Muscle layer of colon (tissue), 2 donors: ENCODE data around the gene MAP2K4.

Experiments
- H3K27ac ChIP-seq: one replicate; pipeline ENCODE4 v1.7.0; 2013; ENCODE audit warnings: low read depth, mild to moderate bottlenecking, low read length, moderate library complexity
- H3K27me3 ChIP-seq, 2 donors: one replicate each; pipeline ENCODE4 v1.7.0; 2013; ENCODE audit warnings: low read length in 2 of 2, mild to moderate bottlenecking in 2 of 2; ENCODE audit not compliant: insufficient read depth in 2 of 2, control insufficient read depth in 1 of 2
- H3K36me3 ChIP-seq: one replicate; pipeline ENCODE4 v1.7.0; 2013; ENCODE audit warnings: mild to moderate bottlenecking, low read length; ENCODE audit not compliant: insufficient read depth
- H3K4me1 ChIP-seq: one replicate; pipeline ENCODE4 v1.7.0; 2013; ENCODE audit warnings: mild to moderate bottlenecking, low read length; ENCODE audit not compliant: insufficient read depth
- H3K4me3 ChIP-seq, 2 donors: one replicate each; pipeline ENCODE4 v1.7.0; 2013; ENCODE audit warnings: low read length in 2 of 2, low read depth in 1 of 2, mild to moderate bottlenecking in 1 of 2, moderate library complexity in 1 of 2
- H3K9ac ChIP-seq: one replicate; pipeline ENCODE4 v1.7.0; 2013; ENCODE audit warnings: low read length
- H3K9me3 ChIP-seq: one replicate; pipeline ENCODE4 v1.7.0; 2013; ENCODE audit warnings: mild to moderate bottlenecking, low read length
- donor health status: abdominal sarcoma.
- donor health status: Adenocarcinoma of cecum.

The MAP2K4 gene

GRCh38 chr17:12064395-12064794 lies 43.7 kb downstream of the MAP2K4 start:
- H3K36me3 ChIP-seq = no peaks in the 10 kb centered on the region
- no peak overlapping the region for H3K27ac ChIP-seq
- no peak overlapping the region for H3K4me3 ChIP-seq
- no peaks in the 10 kb centered on the region for H3K9me3 ChIP-seq
- no peak overlapping the region for H3K9ac ChIP-seq
- H3K27me3 ChIP-seq = no peaks in the 10 kb centered on the region
- peaks cover 4% of the 10 kb centered on the region for H3K4me1 ChIP-seq

- Histone ChIP-seq H3K4me3 (no peak overlapping the region), H3K36me3 (no peaks in the 10 kb centered on the region), H3K27ac (no peak overlapping the region), H3K9ac (no peak overlapping the region), H3K9me3 (no peaks in the 10 kb centered on the region), H3K4me1 (peaks cover 4% of the 10 kb centered on the region), H3K27me3 (no peaks in the 10 kb centered on the region)
Measured at GRCh38 chr17:12067485-12067884, 46.8 kb downstream of the MAP2K4 start.

GRCh38 chr17:12068946-12069345 lies 48.3 kb downstream of the MAP2K4 start:
- no peak overlapping the region for H3K27ac ChIP-seq
- H3K4me1 ChIP-seq = peaks cover 4% of the 10 kb centered on the region
- no peak overlapping the region for H3K4me3 ChIP-seq
- H3K36me3 ChIP-seq = no peaks in the 10 kb centered on the region
- no peaks in the 10 kb centered on the region for H3K9me3 ChIP-seq
- H3K27me3 ChIP-seq = no peaks in the 10 kb centered on the region
- H3K9ac ChIP-seq = no peak overlapping the region

DNA sequence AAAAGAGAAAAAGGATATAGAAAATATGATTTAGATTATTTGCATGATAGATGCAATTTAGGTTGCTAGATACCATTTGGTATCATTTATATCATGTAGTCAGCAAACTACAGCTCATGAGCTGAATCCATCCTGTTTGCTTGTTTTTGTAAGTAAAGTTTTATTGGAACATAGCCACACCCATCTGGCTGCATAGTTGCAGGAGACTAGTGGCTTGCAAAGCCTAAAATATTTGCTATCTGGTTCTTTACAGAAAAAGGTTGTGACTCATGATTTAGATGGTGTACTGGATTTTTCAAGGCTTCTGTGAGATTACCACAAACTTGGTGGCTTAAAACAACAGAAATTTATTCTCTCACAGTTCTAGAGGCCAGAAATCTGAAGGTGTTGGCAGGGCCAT lies 49.9 kb downstream of the MAP2K4 start:
- Histone ChIP-seq H3K9ac (no peak overlapping the region), H3K27ac (no peak overlapping the region), H3K9me3 (no peaks in the 10 kb centered on the region), H3K36me3 (no peaks in the 10 kb centered on the region), H3K27me3 (no peaks in the 10 kb centered on the region), H3K4me3 (no peak overlapping the region), H3K4me1 (peaks cover 4% of the 10 kb centered on the region)

GRCh38 chr17:12074346-12074745 lies 53.7 kb downstream of the MAP2K4 start:
- H3K4me3 ChIP-seq = no peak overlapping the region
- no peaks in the 10 kb centered on the region for H3K27me3 ChIP-seq
- H3K36me3 ChIP-seq = peaks cover 4% of the 10 kb centered on the region
- H3K9ac ChIP-seq = no peak overlapping the region
- no peak overlapping the region for H3K27ac ChIP-seq
- no peaks in the 10 kb centered on the region for H3K9me3 ChIP-seq
- no peaks in the 10 kb centered on the region for H3K4me1 ChIP-seq

DNA sequence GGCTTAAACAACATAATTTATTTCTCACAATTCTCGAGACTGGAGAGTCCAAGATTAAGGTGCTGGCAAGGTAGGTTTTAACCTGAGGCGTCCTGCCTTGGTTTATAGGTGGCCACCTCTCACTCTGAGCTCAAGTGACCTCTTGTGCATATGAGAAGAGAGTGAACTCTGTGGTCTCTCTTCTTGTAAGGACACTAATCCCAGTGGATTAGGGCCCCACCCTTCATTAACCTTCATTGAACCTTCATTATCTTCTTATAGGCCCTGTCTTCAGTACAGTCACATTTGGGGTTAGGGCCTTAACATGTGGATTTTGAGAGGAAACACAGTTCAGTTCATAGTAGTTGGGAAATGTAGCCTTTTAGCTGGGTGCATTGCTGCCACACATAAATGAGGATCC lies 57.1 kb downstream of the MAP2K4 start:
- H3K36me3 ChIP-seq = peaks cover 4% of the 10 kb centered on the region
- H3K27me3 ChIP-seq = no peaks in the 10 kb centered on the region
- no peaks in the 10 kb centered on the region for H3K9me3 ChIP-seq
- H3K27ac ChIP-seq = no peak overlapping the region
- no peak overlapping the region for H3K4me3 ChIP-seq
- no peaks in the 10 kb centered on the region for H3K4me1 ChIP-seq
- H3K9ac ChIP-seq = no peak overlapping the region

GRCh38 chr17:12078791-12079190 lies 58.1 kb downstream of the MAP2K4 start:
- Histone ChIP-seq H3K27ac (no peak overlapping the region), H3K36me3 (peaks cover 4% of the 10 kb centered on the region), H3K4me3 (no peak overlapping the region), H3K9me3 (no peaks in the 10 kb centered on the region), H3K4me1 (no peaks in the 10 kb centered on the region), H3K27me3 (no peaks in the 10 kb centered on the region), H3K9ac (no peak overlapping the region)

- no peak overlapping the region for H3K27ac ChIP-seq
- H3K9me3 ChIP-seq = no peaks in the 10 kb centered on the region
- H3K36me3 ChIP-seq = peaks cover 4% of the 10 kb centered on the region
- H3K9ac ChIP-seq = no peak overlapping the region
- no peak overlapping the region for H3K4me3 ChIP-seq
- no peaks in the 10 kb centered on the region for H3K27me3 ChIP-seq
- no peaks in the 10 kb centered on the region for H3K4me1 ChIP-seq
Measured at GRCh38 chr17:12081720-12082119, 61.0 kb downstream of the MAP2K4 start.

- Histone ChIP-seq H3K9ac (no peak overlapping the region), H3K27ac (no peak overlapping the region), H3K36me3 (no peaks in the 10 kb centered on the region), H3K27me3 (no peaks in the 10 kb centered on the region), H3K4me3 (no peak overlapping the region), H3K9me3 (no peaks in the 10 kb centered on the region), H3K4me1 (no peaks in the 10 kb centered on the region)
Measured at GRCh38 chr17:12085076-12085949, 64.6 kb downstream of the MAP2K4 start.

GRCh38 chr17:12088035-12088434 lies 67.4 kb downstream of the MAP2K4 start:
- no peak overlapping the region for H3K4me3 ChIP-seq
- no peaks in the 10 kb centered on the region for H3K9me3 ChIP-seq
- H3K4me1 ChIP-seq = no peaks in the 10 kb centered on the region
- H3K36me3 ChIP-seq = no peaks in the 10 kb centered on the region
- H3K27ac ChIP-seq = no peak overlapping the region
- H3K27me3 ChIP-seq = no peaks in the 10 kb centered on the region
- H3K9ac ChIP-seq = no peak overlapping the region

DNA sequence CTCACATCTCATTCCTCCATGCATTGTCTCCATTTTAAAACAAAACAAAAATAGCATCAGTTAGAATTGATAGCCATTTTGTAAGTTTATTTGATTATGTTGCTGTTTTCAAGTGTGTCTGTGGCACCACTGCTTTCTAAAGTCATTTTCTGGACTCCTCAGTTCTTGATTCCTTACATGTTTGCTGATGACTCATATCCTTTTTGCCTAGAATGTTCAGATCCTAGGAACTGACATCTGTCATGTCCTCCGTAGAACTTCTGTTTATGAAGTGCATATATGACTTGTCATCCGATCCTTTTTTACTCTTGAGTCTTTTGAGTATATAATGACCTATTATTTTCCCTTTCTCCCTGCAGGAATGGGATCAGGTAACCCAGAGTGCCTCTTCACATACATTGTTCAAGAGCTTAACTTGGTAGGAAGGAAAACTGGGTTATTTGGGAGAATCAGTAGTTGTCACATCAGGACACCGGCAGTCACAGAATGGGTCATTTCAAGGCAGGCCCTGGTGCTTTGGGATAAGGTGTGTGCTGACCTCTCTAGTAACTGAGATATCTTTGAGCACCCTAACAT lies 69.2 kb downstream of the MAP2K4 start:
- Histone ChIP-seq H3K27ac (no peak overlapping the region), H3K36me3 (no peaks in the 10 kb centered on the region), H3K9ac (no peak overlapping the region), H3K4me3 (no peak overlapping the region), H3K9me3 (no peaks in the 10 kb centered on the region), H3K27me3 (no peaks in the 10 kb centered on the region), H3K4me1 (no peaks in the 10 kb centered on the region)

DNA sequence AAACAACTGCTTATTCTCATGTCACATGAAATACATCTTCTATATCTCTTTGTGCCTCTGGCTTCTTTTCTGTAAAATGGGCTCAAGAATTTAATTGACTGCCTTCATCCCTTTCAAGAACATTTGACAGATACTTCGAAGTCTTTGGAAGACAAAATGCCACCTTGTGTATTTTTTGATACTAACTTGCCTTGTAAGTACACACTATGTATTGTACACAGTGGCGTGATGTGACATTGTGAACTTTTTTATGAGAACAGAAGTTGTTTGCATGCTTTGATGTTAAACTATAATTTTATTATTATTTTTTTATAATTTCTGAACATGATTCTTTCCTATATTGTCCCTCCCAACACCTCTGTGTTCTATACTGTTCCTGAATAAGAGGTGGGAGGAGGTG lies 73.7 kb downstream of the MAP2K4 start:
- H3K4me3 ChIP-seq = no peak overlapping the region
- no peaks in the 10 kb centered on the region for H3K9me3 ChIP-seq
- H3K9ac ChIP-seq = no peak overlapping the region
- H3K36me3 ChIP-seq = no peaks in the 10 kb centered on the region
- H3K27me3 ChIP-seq = no peaks in the 10 kb centered on the region
- no peak overlapping the region for H3K27ac ChIP-seq
- H3K4me1 ChIP-seq = no peaks in the 10 kb centered on the region
